ENCODE data around the gene TSPAN18.

The TSPAN18 gene

GRCh38 chr11:44819346-44819745, 92.6 kb downstream of the TSPAN18 start:
- no peak for DNase-seq (ENCODE audit: low read depth in 2 of 2, low spot score in 1 of 2)

- no peak for DNase-seq (ENCODE audit: low read depth in 2 of 2, low spot score in 1 of 2)
Measured at GRCh38 chr11:44822369-44822768, 95.6 kb downstream of the TSPAN18 start.

GRCh38 chr11:44823006-44823405, 96.2 kb downstream of the TSPAN18 start:
- no peak for DNase-seq (ENCODE audit: low read depth in 2 of 2, low spot score in 1 of 2)

GRCh38 chr11:44823868-44824267, 97.1 kb downstream of the TSPAN18 start:
- no peak for DNase-seq (ENCODE audit: low read depth in 2 of 2, low spot score in 1 of 2)

- no peak for DNase-seq (ENCODE audit: low read depth in 2 of 2, low spot score in 1 of 2)
Measured at GRCh38 chr11:44824300-44824704, 97.5 kb downstream of the TSPAN18 start.

DNA sequence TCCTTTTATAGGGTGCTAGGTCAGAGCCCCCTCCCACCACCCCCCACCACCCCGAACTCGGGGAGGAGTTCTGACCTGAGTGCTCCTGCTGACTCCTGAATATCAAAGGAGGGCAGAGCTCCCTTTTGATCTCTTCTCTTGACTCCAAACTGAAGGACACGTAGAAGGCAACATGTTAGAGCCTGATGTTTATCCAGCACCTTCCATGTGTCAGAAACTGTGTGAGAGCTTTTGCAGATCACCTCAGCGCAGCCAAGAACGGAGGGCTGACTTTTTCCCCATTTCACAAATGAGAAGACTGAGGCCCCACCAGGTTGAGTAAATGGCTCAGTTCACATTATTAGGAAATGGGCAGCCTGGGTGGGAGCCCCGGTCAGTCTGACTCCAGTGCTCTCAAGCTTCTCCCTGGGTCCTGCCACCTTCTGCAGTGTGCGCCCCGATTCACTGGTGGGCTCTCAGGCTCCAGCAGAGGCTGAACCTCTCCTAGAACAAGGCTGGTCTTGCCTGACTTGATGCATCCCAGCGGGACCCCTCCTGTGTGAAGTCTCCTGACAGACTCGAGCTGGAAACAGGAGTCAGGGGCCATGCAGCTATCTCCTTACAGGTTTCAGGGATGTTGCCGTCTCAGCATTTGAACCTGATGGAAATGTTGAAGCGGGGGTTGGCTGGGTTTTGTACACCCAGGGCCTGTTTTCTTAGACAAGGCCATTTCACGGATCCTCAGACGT, 98.5 kb downstream of the TSPAN18 start:
- no peak for DNase-seq (ENCODE audit: low read depth in 2 of 2, low spot score in 1 of 2)

DNA sequence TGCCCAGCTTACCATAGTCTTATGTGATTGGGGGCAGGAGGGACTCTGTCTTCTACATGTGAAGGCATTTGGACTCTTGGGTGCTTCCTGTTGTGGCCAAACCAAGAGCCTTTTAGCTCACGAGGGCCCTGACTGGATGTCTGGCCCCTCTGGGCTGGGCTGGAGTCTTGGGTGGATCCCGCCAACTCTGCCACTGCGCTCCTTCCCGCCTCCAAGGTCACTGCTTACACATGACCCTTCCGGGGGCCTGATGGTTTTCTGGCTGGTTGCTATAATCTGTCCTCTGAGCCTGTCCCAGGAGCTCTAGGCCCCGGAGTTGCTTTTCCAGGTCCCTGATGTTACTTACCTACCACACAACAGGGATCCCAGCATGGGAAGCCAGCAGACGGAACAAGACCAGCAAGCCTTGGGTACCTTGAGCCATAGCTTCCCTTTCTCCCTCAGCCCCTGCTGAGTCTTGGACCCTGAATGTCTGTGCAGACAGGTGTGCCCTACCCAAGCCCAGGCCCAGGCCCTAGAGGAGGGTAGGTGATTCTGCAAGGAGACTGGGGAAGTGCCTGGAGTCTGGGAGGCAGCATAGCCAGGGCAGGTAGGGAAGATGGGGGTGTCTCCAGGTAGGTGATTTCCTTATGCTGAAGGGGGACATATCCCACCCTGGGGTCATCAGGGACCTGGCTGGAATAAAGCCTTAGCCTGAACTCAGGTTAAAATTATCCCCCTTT, 100.3 kb downstream of the TSPAN18 start:
- DNase-seq (ENCODE audit: low read depth in 2 of 2, low spot score in 1 of 2): no peak

GRCh38 chr11:44828296-44828695, 101.5 kb downstream of the TSPAN18 start:
- no peak for DNase-seq (ENCODE audit: low read depth in 2 of 2, low spot score in 1 of 2)

- DNase-seq (ENCODE audit: low read depth in 2 of 2, low spot score in 1 of 2): no peak
Measured at GRCh38 chr11:44829838-44830237, 103.1 kb downstream of the TSPAN18 start.

DNA sequence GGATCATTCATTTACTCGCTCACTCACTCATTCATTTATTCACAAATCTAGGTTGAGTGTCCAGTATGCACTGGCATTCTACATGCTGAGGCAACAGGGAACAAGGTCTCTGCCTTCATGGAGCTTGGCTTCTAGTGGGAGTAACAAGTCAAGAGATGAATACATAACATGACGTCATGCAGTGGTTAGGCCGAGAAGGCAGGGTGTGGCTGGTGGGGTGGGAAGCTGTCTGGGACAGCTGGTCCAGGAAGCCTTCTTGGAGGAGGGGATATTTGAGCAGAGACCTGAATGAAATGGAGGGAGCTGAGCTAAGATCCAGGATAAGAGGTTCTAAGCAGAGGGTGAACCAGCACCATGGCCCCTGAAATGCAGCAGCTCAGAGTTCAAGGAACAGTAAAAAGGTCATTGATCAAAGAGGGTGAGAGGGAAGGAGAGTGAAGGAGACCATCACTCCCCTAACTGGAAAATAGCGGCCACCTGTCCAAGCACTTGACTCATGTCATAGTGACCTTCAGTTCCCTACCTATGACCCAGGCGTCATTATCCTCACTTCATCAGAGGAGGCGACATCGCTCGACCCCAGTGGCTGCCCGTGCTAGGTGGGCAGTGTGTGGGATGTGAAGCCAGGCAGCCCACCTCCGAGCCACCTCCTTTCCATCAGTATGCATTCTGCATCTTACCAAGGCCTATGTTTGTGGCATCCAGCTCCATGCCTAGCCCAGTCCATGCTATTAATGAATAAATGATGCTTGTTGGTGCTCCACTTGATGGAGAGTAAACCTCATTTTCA, 105.0 kb downstream of the TSPAN18 start:
- DNase-seq (ENCODE audit: low read depth in 2 of 2, low spot score in 1 of 2): no peak

- DNase-seq (ENCODE audit: low read depth in 2 of 2, low spot score in 1 of 2): no peak
Measured at GRCh38 chr11:44832452-44832851, 105.7 kb downstream of the TSPAN18 start.

- DNase-seq (ENCODE audit: low read depth in 2 of 2, low spot score in 1 of 2): no peak
Measured at GRCh38 chr11:44833221-44833876, 106.6 kb downstream of the TSPAN18 start.

DNA sequence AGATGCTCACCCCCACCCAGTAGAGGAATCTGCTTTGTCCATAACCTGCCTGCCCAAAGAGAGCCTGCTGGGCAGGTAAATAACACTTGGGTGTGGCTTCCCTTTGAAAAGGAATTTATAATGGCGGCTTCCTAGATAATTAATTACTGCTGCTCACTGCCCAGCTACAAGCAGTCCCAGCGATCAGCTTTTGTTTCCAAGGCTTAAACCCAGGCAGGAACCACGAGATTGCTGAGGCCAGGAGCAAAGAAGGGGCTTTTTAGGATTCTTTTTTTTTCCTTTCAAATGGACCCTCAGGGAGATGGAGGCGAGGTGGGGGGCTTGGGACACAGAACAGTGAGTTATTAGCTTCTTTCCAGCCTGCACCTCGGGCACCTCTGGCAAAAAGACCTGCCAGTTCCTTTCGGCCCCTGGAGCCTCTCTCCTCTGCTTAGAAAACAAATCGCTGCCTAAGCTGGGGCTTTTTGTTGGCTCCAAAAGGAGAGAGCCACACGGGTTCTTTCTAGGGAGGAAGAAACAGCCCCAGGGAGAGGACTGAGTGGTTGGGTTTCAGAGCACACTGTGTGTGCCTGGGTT, 107.2 kb downstream of the TSPAN18 start:
- DNase-seq (ENCODE audit: low read depth in 2 of 2, low spot score in 1 of 2): no peak

- no peak for DNase-seq (ENCODE audit: low read depth in 2 of 2, low spot score in 1 of 2)
Measured at GRCh38 chr11:44834846-44835245, 108.1 kb downstream of the TSPAN18 start.

DNA sequence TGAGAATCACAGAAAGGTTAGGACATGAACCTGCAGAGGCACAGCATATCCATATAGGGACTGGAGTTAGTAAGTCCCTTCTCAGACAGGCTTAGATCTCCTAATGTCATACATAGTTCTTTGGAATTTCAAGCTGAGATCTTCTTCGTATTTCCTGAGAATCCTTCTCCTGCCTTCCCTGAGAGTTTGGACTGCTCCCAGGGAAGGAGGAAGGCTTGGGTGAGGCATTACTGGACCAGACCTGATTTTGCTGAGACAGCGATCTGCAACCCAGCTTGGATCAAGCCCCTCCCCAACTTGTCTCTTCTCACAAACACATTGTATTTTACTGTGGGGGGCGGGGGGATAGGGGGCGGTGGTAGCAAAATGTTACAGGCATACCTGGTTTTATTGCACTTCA, 108.5 kb downstream of the TSPAN18 start:
- no peak for DNase-seq (ENCODE audit: low read depth in 2 of 2, low spot score in 1 of 2)

- no peak for DNase-seq (ENCODE audit: low read depth in 2 of 2, low spot score in 1 of 2)
Measured at GRCh38 chr11:44835938-44836337, 109.2 kb downstream of the TSPAN18 start.

- DNase-seq (ENCODE audit: low read depth in 2 of 2, low spot score in 1 of 2): no peak
Measured at GRCh38 chr11:44837661-44838060, 110.9 kb downstream of the TSPAN18 start.

DNA sequence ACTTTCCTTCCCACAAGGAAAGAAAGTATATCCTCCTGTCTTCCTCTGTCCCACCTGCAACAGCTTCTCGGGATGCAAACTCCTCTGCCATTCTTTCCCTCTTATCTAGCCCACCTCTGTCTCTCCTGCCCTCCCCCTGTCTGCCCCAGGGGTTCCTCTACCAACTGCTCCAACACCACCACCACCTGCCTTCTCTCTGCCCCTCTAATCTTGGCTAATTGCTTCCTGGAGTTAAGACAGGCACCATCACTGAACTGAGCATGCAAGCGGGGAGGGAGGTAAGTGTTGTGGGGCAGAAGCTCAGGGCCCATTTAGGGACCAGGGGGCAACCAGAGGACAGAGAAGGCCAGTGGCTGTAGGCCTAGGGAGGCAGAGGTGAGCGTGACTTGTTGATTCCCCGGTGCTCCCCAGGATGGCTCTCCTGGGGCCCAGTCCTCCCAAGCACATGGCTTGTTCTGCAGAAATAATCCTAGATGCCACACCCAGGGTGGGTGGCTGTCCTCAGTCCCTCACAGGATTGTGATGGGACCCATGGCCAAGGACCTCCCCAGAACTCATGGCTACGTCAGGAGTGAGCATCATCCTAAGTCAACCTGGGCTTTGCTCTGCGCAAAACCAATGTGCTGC, 112.8 kb downstream of the TSPAN18 start:
- DNase-seq (ENCODE audit: low read depth in 2 of 2, low spot score in 1 of 2): no peak

DNA sequence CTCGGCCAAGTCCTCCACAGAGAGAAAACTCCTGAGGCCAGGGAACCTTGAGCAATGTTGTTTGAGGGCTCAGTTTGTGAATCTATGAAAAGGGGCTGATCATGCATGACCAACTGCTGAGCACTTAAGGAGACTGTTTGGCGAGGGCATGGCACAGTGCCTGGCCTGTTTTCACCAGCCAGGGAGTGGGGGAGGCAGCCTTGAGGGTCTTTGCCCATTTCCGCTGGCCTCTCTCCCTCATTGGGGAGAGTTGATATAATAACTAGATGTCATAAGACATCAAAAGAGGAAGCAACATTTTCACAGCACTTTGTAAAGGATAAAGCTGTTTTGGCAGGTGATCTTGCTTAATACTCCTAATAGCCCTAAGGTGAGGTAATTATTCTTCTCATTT, 113.3 kb downstream of the TSPAN18 start:
- no peak for DNase-seq (ENCODE audit: low read depth in 2 of 2, low spot score in 1 of 2)

DNA sequence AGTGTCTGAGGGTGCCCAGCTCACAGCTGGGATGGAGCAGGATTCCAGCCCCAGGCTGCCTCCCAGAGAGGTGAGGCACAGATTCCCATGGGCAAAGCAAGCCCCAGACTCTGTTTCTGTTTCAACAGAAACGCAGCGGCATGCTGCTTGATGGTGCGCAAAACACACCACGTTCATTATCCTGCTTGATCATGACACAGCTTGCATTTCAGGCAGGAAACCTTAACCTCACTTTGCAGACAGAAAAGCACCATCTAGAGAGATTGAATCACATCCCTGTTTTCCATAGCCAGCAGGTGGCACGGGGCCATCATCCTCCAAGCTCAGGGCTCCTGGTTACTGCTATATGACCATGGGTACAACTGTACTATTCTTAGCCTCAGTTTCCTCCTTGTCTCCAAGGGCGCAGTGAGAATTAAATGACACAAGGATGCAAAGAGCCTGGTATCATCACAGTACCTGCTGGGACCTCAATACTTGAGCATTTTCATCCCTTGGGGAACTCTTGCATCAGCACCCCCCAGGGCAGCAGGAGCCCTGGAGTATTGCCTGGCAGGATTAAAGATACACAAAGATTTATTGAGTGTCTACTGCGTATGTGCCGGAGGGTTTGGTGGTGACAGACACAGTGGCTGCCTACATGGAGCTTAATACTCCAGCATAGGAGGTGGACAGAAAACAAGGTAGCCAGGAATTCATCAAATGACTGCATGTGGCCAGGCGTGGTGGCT, 113.9 kb downstream of the TSPAN18 start:
- no peak for DNase-seq (ENCODE audit: low read depth in 2 of 2, low spot score in 1 of 2)

All from stimulated activated CD8-positive, alpha-beta memory T cell treated with anti-CD3 and anti-CD28 coated beads, Interleukin-4, amount 100 ng/mL, for 4 hours (primary cell).